Sigmoid colon (tissue), 7 donors: ENCODE data around the gene KLRG1. TPM values are rescaled to one million over a fixed set of nuclear protein-coding genes. Genes with fewer than 3 reads are reported as not detected.

Experiments
- DNase-seq: peaks from one replicate; pipeline ENCODE4 v3.0.0-alpha.2; 2019
- H3K27ac ChIP-seq, 4 donors: fragments of 200-600 bp; sonication (generic); one replicate each; pipeline ENCODE4 v1.5.1; 2016 to 2019; ENCODE audit warnings: mild to moderate bottlenecking in 1 of 4
- H3K27me3 ChIP-seq, 3 donors: fragments of 200-600 bp; sonication (generic); one replicate each; pipeline ENCODE4 v1.5.1; 2019; ENCODE audit warnings: mild to moderate bottlenecking in 1 of 3
- H3K36me3 ChIP-seq, 4 donors: fragments of 200-600 bp; sonication (generic); one replicate each; pipeline ENCODE4 v1.5.1; 2016 to 2019
- H3K4me1 ChIP-seq, 4 donors: fragments of 200-600 bp; sonication (generic); one replicate each; pipeline ENCODE4 v1.5.1; 2017 to 2019
- H3K4me3 ChIP-seq, 4 donors: fragments of 200-600 bp; sonication (generic); one replicate each; pipeline ENCODE4 v1.5.1; 2017 to 2019; ENCODE audit warnings: mild to moderate bottlenecking in 2 of 4, moderate library complexity in 1 of 4
- H3K9me3 ChIP-seq, 4 donors: fragments of 200-600 bp in 3 of 4; sonication (generic) in 3 of 4; one replicate each; pipeline versions ENCODE4 v1.5.1 to v1.6.1; 2013 to 2019
- CTCF ChIP-seq, 4 experiments: fragments of 450-650 bp in 3 of 4; fragments of 200-600 bp in 1 of 4; IDR thresholded peaks; one replicate each; pipeline ENCODE4 v1.5.1; 2016 to 2019; ENCODE audit warnings: antibody characterized with exemption in 4 of 4, mild to moderate bottlenecking in 3 of 4, moderate library complexity in 2 of 4
- EP300 ChIP-seq, 4 donors: sonication (generic); formaldehyde crosslinking; IDR thresholded peaks; one replicate each; pipeline ENCODE4 v1.6.1; 2017; ENCODE audit warnings: antibody characterized with exemption in 4 of 4
- POLR2A ChIP-seq, 2 donors: fragments of 450-650 bp; IDR thresholded peaks; one replicate each; pipeline ENCODE4 v1.6.1; 2016; ENCODE audit warnings: antibody characterized with exemption in 2 of 2, mild to moderate bottlenecking in 2 of 2, moderate library complexity in 2 of 2
- POLR2AphosphoS5 ChIP-seq, 4 donors: sonication (generic); formaldehyde crosslinking; IDR thresholded peaks; one replicate each; pipeline ENCODE4 v1.6.1; 2017; ENCODE audit warnings: antibody characterized with exemption in 4 of 4
- WGBS, 2 donors: extraction: QIAGEN DNeasy Blood & Tissue Kit; methylation state at CpG; one replicate each; pipeline ENCODE4 v1.1.7; 2013; 5-methylcytosine and 5-hydroxymethylcytosine counted together
- intact Hi-C: fragments of 100-400 bp; cut with DNase I; formaldehyde crosslinking; loops from one replicate; pipeline ENCODE4 v1.15.1; 2023
- polyA plus RNA-seq, 3 donors: library from polyadenylated mRNA; stranded (reverse); fragments of 200-250 nt; gene quantifications; one replicate each; pipeline ENCODE4 v1.2.3, GENCODE V29; 2013
- total RNA-seq, 4 donors: library from RNA; depleted of rRNA; stranded (reverse); fragments of >200 nt; gene quantifications; one replicate each; pipeline ENCODE4 v1.1.0, GENCODE V29; 2016
- donor health status: healthy with polysubstance abuse.
- donor health status: Bipolar disorder and iron deficiency.
- donor health status: healthy.

The KLRG1 gene
- total RNA-seq (1 to 10 TPM; 1.2 to 4.3 (median 3.0) TPM), polyA plus RNA-seq (1 to 10 TPM in 1 of 3 donors, not detected in 2; 3.5 TPM)

DNA sequence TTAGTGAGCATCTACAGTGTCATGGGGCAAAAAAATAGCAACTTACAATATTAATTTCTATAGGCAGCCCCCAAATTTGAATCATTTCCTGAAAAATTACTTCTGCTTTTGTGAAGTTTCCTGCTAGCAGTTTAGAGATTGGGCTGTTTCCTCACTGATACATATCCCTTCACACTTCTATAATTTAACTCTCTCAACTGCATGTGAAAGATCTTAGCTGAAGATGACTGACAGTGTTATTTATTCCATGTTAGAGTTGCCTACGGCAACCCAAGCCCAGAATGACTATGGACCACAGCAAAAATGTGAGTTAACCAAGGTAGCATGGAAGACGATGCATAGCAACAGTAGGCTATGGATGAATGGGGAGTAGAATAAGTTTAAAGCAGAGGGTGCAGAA is at the start of gene KLRG1:
KLRG1 (plus strand) TSS at position 134 of the 400 bp plus-strand sequence; CDS start at position 224, 90 bp downstream.
- Histone ChIP-seq H3K27me3 (no peaks in the 10 kb centered on the region), H3K4me1 (no peaks in the 10 kb centered on the region), H3K9me3 (no peaks in the 10 kb centered on the region), H3K36me3 (no peaks in the 10 kb centered on the region), H3K4me3 (no peak within 1 kb of the TSS), H3K27ac (no peak within 1 kb of the TSS)
- no peak for DNase-seq
- TF ChIP-seq EP300 (IDR thresholded peaks at IDR 0.05) (no peak), POLR2A (IDR thresholded peaks at IDR 0.05) (no peak), CTCF (IDR thresholded peaks at IDR 0.05) (no peak), POLR2AphosphoS5 (IDR thresholded peaks at IDR 0.05) (no peak)
- WGBS, 2 donors: 55 to 84% methylated on average over 2 of the region's 2 CpGs
- intact Hi-C loops: no loop called here

DNA sequence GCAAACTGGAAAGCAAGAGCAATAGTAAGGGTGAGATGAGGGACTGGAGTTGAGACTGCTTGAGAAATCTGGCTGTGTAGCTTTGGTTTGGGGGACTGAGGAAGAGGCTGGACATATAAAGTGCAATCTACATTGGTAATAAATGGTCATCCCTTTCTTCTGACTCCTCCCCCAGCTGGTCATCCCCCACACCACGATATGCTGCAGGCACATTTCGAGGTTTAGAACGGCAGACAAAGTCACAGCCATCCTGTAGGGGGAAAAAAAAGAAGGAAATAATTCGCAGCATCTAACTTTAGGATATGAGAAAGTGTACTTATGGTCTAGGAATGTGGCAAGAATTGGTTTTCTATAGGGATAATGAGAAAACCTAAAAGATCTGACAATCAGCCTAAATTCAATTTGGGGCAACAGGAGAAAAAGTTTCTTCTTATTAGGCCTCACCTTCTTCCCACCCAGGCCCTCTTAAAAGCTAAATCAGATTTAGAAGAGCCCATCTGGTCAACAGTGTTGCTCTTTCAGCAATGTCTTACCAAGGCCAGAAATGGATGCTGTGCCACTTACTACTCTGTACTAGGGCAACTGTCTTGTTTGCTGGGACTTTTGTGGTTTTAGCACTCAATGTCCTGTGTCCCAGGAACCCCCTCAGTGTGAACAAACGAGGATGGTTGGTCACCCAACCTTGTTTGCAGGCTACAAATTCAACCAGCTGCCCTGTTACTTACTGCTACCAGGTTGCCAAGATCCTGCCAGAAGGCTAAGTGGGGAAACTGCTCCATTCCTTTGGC is 47.5 kb upstream of the KLRG1 start:
- Histone ChIP-seq H3K9me3 (no peaks in the 10 kb centered on the region), H3K4me1 (peaks cover 0 to under 1% (median 0%) of the 10 kb centered on the region in 4 donors), H3K4me3 (no peak overlapping the region), H3K27ac (no peak overlapping the region), H3K36me3 (peaks cover 11 to 79% (median 38%) of the 10 kb centered on the region in 4 donors), H3K27me3 (no peaks in the 10 kb centered on the region)
- DNase-seq: no peak
- TF ChIP-seq EP300 (IDR thresholded peaks at IDR 0.05): no peak
- TF ChIP-seq CTCF (IDR thresholded peaks at IDR 0.05): no peak
- TF ChIP-seq POLR2AphosphoS5 (IDR thresholded peaks at IDR 0.05): no peak
- 85 to 86% methylated on average over 5 of the region's 5 CpGs for WGBS, 2 donors
- intact Hi-C loops: no loop called here

DNA sequence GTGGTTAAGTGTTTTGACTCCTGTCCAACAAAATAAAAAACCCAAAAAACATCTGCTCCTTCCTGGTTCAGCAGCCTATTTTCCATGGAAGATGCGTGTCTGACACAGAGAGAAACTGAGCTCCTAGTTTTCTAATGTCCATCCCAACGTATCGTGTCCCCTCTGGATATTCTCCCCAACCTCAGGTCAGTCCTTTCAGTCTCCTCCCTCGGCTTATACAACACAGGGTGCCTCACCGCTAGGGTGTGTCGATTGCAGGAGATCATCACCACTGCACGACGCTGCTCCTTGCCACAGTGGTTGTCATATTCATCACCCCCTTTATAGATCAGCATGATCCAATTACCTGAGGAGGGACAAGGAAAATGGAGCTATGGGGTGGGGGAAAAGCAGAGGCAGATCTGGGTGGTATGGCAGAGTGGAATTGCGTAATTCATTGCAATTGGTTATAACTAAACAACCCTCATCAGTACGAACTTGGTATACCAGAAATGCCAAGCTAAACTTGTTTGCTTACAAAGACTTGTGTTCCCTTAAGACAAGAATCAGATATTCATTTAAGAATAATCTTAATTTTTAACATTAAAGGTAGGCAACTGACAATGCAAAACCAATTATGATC is 45.7 kb upstream of the KLRG1 start:
- no peaks in the 10 kb centered on the region for H3K9me3 ChIP-seq
- H3K4me3 ChIP-seq: no peak overlapping the region
- no peak for DNase-seq
- TF ChIP-seq POLR2AphosphoS5 (IDR thresholded peaks at IDR 0.05): no peak
- TF ChIP-seq EP300 (IDR thresholded peaks at IDR 0.05): no peak
- no peak for TF ChIP-seq POLR2A (IDR thresholded peaks at IDR 0.05)
- TF ChIP-seq CTCF (IDR thresholded peaks at IDR 0.05): no peak
- intact Hi-C loops: no loop called here
- peaks cover 11 to 61% (median 31%) of the 10 kb centered on the region in 4 donors for H3K36me3 ChIP-seq
- peaks cover 0 to 18% (median 15%) of the 10 kb centered on the region in 4 donors for H3K4me1 ChIP-seq
- H3K27me3 ChIP-seq: no peaks in the 10 kb centered on the region
- 90 to 94% methylated on average over 10 of the region's 10 CpGs for WGBS, 2 donors
- no peak overlapping the region for H3K27ac ChIP-seq

- Histone ChIP-seq H3K9me3 (no peaks in the 10 kb centered on the region), H3K4me3 (no peak overlapping the region), H3K27ac (no peak overlapping the region), H3K36me3 (peaks cover 11 to 50% (median 25%) of the 10 kb centered on the region in 4 donors), H3K27me3 (no peaks in the 10 kb centered on the region), H3K4me1 (peaks cover 0 to 31% (median 21%) of the 10 kb centered on the region in 4 donors)
- 77 to 81% methylated on average over 1 of the region's 1 CpG for WGBS, 2 donors
- DNase-seq: no peak
- intact Hi-C loops: no loop called here
- no peak for TF ChIP-seq POLR2A (IDR thresholded peaks at IDR 0.05)
- no peak for TF ChIP-seq EP300 (IDR thresholded peaks at IDR 0.05)
- TF ChIP-seq POLR2AphosphoS5 (IDR thresholded peaks at IDR 0.05): no peak
- no peak for TF ChIP-seq CTCF (IDR thresholded peaks at IDR 0.05)
These were observed 42.6 kb upstream of the KLRG1 start for GRCh38 chr12:8946733-8947132.
